Right renal pelvis (tissue), 4 donors: Measurements from ENCODE around the gene AP3S2. TPM values are rescaled to one million over a fixed set of nuclear protein-coding genes. Genes with fewer than 3 reads are reported as not detected.
"Not testable (repeated sequence)": the region's sequence is repeated elsewhere in the genome, so short reads cannot be mapped to it uniquely, and the experiment has no call there.

Experiments
- DNase-seq, 4 donors: peaks; one replicate each; pipeline ENCODE4 v3.0.0-alpha.2; 2013; ENCODE audit warnings: low read depth in 4 of 4, low spot score in 3 of 4, missing footprints in 1 of 4
- polyA plus RNA-seq, 4 donors: library from polyadenylated mRNA; unstranded; fragments of 120-200 nt; gene quantifications; one replicate each; pipeline ENCODE4 v1.2.1, GENCODE V29; 2013; ENCODE audit not compliant: insufficient read length in 4 of 4

The AP3S2 gene
- polyA plus RNA-seq, 4 donors = 36.4 to 51.2 (median 40.2) TPM

DNA sequence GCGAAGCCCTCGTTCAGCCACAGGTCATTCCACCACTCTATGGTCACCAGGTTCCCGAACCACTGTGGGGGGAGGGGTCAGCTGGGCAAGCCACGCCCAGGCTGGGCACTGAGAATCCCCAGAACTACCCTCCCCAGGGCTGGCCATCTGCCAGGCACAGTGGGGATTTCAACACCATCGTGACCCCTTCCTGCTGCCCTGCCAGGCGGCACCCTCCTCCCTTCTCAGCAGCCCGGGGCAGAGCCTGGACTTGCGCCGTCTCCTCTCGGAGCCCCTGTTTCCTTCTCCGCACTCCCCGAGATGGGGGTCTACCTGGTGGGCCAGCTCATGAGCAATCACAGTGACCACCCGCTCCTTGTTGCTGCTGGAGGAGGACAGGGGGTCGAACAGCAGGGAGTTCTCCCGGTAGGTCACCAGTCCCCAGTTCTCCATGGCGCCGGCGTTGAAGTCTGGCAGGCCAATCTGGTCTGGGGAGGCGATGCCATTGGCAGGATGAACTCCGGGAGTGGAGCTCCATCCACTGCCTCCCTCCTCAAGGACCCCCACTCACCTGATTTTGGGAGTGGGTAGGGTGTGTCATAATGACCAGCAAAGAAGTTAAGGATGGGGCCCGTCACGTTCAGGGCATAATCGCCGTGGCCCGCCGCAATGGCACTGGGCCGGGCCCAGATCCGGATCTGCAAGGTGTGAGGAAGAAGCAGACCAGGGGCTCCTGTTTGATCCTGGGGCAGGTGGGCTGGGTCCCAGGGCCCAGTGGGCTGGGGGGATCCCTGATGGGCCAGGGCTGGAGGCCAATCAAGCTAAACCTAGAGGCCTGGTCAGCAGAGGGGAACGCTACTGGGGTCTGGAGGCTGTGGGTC, 89.6 kb downstream of the AP3S2 start:
- no peak for DNase-seq

DNA sequence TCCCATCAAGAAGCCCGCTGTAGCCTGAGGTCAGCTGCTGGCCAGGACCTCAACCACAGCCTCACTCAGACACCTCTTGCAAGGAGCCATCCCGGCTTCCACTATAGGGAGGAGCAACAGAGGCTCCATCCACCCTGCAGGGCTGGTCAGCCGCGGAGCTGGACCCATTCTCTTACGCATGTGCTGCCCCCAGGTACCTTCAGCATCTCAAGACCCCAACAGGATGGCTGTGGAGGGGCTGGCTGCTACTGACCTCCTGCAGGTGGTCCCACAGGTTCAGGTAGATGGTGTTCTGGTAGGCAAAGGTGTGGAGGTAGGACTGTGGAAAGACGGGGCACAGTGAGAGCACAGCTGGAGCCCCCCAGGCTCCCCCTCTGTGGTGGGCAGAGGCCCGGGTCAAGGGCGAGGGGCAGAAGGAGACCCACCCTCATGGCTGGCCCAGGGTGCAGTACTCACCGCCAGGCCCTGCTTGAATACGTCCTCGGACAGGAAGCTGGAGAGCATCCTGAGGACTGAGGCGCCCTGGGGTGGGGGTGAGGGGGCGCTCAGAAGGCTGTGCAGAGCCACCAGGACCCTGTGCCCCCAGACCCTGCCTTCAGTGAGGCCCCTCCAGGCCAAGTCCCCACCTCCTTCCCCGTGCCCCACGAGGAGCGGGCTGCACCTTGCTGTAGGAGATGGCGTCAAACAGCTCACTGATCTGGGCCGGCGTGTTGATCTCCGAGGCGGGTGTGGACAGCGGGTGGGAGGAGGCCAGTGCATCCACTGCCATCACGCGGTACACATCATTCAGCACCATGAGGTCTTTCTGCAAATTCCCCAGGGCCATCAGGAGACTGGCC, 90.6 kb downstream of the AP3S2 start:
- no peak for DNase-seq

DNA sequence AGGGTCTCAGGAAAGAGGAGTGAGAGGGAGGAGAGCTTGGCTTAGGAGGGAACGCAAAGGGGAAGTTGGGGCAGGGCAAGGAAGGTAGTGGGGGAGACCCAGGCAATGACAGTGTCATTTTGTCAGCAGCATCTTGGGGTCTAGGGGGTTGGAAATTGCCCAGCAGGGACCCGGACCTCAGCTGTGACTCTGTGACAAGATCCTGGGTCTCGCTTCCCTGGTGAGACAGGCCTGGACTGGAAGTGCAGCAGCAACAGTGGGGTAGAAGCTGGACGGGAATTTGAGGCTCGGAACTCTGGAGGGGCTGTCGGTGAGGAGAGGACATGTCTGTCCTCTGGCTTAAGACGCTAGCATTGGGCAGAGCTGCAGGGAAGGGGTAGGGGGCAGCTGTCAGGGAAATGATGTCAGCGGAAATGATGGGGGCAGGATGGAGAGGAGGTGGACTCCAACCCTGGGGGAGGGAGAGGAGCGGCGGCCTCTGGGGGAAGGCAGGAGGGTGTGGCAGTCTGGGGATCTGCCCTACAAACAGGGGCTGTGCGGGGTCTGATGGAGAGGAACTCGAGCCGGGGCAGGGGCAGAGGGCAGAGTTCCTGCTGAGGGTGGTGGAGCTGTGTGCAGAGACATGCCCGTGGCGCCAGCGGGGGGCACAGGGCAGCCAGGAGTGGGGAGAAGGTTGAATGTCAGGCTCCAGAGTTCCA, 91.4 kb downstream of the AP3S2 start:
- DNase-seq = no peak

DNA sequence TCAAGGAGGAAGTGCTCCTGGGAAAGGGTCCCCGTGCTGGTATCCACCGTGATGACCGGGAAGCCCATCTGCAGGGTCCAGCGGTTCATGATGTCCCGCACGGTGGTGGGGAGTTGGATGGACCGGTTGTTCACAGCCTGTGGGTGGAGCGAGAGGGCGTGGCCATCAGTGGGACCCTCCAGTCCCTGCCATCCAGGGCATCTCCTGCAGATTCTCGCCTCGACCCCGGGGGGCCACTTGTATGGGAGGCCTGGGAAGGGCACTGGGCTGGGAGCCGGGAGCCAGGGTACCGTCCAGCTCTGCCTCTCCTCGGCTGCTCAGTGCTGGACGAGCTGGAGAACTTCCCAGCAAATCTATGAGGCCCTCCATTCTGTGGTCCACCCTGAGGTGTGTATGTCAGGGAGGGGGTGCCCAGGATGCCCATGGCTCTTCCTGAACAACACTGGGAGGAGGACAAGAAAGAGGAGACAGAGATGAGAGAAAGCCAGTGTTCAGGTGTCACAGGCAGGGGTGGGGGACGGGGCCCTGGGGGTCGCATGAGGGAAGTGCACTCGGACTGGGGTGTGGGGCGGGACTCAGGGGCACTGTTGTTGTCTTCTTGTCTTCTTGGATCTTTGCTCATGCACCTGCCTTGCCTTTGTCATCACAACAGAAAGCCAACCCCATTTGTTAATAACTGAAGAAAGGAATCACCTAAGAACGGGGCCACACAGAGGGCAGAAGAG, 92.2 kb downstream of the AP3S2 start:
- no peak for DNase-seq

DNA sequence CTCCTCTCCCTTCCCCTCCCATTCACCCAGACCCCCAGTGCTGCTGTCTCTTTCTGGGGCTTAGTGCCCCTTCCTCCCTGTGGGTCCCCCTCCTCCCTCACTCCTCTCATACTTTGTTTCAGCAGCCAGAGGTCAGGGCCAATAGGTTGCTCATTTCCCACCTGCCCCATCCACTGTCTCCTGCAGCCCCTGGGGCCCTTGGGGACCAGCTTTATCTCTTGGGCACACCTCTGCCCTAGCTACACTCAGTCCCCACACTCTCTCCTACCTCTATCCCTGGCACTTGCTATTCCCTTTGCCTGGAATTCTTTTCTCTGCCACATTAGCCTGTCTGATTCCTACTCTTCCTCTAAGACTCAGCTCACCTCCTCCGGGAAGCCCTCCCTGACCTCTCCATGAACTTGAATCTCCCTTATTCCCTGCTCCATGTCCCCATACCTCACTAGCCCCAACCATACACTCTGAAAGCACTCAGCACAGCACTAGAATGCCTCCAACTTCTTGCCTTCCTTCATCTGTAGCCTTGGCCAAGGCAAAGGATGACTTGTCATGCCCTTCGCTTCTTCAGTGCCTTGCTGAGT, 93.8 kb downstream of the AP3S2 start:
- DNase-seq = no peak

DNA sequence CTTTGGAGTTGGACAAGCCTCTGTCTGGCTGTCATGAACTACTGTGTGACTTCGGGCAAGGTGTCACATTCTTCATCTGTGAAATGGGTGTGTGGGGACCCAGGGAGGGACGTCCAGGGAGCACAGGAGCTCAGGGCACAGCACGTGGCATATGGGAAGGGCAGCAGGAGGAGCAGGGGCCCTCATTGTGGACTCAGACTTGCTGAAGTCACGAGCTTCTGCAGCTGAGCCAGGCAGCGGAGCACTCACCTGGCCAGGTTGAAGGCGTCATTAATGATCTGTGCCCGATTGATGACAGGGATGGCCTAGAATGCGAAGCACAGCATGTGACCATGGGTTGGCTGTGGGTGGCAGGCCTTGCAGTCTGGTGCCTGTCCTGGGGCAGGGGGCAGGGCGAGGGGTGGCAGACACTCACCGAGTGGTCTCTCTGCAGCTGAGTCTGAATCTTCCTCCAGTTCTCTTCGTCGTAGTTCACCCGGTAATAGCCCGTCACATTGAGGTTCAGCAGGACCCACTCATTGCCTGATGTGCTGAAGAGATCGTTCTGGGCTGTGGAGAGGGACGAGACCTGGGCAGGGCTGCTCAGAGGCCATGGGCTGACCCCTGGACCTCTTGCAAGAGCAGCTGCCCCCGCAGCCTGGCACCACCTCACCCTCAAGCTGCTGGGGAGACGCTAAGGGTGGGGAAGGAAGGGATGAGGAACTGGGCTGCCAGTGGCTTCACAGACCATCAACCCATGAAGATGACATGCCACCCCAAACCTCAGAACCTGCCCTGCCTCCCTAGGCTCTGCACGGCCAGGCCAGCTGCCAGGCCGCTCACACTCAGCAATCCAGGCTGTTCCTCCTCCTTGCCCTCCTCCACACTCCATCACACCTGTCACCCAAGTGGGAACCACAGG, 94.5 kb downstream of the AP3S2 start:
- no peak for DNase-seq

DNA sequence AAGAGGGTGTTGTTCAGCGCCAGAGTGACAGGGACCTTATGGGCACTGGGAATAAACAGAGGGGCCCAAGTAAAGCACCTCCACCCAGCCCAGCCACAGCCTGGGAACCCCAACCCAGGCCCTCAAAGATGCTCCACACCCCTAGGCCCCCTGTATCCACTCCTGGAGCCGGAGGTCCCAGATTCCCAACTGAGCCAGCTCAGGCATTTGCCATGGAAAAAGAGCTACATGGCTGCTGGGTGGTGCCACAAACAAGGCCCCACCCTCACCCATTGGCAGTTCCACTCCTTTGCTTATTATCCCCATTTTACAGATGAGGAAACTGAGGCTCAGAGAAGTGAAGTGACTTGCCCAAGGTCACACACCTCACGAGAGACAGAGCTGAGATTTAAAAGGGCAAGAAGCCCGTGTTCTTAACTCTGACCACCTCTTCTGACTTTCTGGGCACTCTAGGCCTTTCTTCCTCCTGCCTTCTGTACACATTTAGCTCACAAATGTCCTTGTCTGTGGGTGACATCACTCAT, 96.1 kb downstream of the AP3S2 start:
- no peak for DNase-seq

DNA sequence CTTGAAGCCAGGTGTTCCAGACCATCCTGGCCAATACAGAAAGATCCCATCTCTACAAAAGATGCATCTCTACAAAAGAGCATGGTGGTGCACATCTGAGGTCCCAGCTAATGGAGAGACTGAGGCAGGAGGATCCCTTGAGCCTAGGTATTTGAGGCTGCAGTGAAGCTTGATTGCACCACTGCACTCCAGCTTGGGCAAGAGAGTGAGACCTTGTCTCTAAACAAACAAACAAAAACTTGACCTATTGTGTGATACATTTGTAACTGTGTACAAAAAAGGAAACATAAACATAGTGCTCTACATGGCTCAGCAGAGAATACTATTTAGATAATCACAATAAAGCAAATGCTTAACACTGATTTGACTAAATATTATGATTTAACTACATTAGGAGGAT, 97.8 kb downstream of the AP3S2 start:
- DNase-seq = no peak

DNA sequence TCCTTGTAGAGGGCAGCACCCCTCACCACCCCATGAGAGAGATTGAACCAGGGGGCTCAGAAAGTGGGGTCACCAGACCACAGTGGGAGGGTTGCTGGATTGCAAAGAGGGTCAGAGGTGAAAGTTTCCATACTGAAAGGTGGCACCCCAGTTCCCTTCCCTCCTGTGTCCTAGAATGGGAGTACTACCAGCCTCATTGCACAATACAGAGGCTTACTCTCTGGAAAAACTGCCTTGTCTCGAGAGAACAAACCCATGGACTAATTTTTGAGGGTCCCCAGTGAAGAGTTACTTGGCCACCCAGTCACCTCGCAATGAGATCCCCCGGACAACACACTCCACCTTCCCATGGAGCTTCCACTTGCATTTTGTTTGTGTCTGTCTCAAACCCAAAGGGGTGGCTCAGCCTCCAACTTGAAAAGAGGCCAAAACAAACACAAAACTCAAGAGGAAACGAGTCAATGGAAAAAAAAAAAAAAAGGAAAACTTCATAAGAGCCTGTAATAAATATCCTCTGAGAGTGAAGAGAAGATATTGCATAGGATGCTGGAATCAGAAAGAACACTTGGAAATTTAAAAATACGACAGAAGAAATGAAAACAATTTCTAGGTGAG, 99.1 kb downstream of the AP3S2 start:
- peak in 2 of 4 donors; percentile 49 to 60 for DNase-seq

DNA sequence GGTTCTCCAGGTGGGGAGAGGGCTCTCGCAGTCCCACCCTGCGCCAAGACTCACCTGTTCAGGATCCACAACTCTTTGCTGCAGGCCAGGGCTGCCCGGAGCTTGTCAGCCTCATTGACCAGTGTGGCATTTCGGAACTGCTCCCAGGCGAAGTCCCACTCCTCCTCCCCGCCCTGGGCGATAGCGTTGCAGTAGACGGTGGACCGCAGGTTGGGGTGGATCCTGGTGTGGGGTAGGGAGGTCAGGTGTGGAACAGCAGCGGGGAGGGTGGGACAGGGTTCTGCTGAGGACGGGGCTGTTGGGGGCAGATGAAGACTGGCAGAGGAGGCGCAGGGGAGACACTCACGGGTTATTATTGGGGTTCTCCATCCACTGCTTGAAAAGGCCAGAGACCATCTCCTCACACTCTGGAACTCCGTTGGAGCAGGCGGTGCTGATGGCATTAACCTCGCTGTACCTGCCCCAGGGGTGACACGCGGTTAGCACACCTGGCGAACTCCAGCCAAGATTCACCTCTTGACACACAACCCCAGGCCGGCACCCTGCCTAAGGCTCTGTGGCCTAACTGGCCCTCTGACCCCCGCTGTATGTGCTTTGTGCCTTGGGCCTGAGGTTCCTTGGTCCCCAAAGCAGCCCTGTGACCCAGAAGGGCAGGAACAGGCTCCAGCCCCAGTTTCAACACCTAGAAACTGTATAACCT, 101.5 kb downstream of the AP3S2 start:
- DNase-seq = no peak

DNA sequence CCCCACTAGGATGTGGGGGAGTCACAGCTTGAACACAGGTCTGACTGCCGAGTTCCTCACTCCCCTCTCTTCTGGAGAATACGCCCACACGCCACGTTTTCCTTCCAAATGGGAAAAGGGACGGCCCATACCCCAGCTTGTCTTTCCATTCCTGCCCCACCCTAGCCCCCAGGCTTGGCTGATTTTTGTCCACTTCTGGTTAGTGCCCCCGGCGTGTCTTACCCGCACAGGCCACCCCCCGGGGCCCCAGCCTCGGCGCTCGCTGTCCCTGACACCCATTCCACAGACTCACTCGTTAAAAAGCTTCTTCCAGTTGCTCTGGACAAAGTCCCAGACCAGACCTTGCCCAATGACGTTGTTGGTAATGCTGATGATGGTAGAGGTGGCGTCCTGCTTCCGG, 103.1 kb downstream of the AP3S2 start:
- no peak for DNase-seq

DNA sequence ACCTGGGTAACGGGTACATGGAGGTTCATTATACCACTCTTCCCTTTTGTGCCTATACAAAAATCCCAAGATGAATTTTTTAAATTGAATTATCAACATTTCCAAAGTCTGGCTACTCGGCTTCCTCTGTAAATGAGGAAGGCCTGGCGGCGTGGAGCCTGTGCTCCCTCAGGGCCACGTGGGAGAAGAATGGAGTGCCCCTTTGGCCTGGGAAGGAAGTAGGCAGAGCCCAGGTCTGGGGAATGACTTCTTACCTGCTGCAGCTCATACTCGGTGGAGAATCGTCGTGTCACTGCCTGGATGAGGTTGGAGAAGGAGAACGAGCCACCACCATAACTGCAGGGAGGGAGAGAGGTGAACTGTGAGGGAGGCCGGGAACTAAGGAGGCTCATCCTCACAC, 103.6 kb downstream of the AP3S2 start:
- no peak for DNase-seq

DNA sequence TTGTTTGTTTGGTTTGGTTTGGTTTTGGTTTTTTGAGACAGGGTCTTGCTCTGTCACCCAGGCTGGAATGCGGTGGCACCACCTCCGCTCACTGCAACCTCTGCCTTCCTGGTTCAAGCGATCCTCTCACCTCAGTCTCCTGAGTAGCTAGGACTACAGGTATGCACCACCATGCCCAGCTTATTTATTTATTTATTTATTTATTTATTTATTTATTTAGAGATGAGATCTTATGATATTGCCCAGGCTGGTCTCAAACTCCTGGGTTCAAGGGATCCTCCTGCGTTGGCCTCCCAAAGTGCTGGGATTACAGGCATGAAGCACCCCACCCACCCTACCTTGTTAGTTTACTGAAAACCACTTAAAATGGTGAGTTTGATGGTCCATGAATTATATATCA, 105.2 kb downstream of the AP3S2 start:
- DNase-seq = not testable (repeated sequence)

DNA sequence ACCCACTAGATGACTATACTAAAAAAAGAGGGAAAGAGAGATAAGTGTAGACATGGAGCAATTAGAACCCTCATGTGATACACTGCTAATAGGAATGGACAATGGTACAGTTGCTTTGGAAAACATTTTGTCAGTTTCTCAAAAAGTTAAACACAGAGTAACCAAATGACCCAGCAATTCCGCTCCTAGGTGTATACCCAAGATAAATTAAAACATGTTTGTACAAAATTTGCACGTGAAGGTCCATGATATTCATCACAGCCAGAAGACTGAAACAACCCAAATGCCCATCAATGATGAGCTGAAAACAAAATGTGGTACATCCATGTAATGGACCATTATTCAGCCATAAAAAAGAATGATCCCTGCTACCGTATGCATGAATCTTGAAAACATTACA, 105.8 kb downstream of the AP3S2 start:
- no peak for DNase-seq

DNA sequence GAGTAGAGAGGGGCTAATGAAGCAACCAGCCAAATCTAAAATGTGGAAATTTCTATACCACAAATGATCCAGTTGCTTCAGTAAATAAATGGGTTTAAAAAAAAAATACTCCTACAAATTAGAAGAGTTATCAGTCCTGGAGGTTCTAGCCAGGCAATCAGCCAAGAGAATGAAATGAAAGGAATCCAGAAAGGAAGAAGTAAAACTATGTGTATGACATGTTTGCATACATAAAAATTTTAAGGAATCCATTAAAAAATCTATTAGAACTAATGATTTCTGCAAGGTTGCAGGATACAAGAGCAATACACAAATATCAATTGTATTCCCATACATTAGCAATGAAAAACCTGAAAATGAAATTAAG, 108.0 kb downstream of the AP3S2 start:
- no peak for DNase-seq

DNA sequence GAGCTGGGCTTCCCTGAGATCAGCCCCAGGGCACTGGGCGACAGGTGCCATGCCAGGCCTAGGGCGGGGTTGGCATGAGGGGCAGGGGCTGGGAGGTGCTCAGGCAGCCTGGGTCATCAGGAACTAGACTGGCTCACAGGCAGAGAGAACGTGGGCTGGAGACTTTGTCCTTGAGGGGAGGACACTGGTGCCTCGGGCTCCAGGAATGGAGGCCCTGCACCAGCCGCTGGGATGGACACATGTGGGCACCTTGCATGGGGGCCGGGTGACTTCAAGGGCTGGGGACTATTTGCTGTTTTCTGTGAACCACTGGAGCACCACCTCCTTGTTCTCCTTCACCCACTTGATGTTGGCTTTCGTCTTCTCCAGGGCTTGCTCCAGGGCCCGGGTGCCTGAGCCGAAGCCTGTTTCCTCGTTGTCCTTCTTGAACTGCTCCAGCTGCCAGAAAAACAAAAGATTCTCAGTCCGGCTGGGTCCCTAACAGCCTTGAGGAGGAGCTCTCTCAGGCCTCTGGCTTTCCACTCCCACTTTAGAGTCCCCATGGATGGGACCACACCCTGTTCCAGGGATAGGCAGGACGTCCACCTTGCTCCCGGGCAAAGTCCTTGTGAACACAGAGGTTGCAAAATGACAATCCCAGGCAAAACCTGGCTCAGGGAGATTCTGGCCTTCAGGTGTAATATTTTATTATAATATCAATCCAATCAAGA, 108.6 kb downstream of the AP3S2 start:
- no peak for DNase-seq

DNA sequence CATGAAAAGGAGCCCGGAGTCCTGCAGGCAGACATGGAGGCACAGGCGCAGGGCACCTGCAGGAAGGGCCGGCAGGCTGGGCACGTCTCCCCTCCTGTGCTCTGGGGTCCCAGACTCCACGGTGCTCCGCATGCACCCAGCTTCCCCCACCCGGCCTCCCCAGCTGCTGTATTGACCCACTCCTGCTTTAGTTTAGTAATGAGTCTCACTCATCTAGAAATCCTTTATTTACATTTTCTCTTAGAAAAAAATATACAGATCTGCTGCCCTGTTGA, 109.2 kb downstream of the AP3S2 start:
- no peak for DNase-seq
